Activated naive CD8-positive, alpha-beta T cell treated with anti-CD3 and anti-CD28 coated beads for 36 hours (primary cell): Measurements from ENCODE around the gene ALG8. TPM values are rescaled to one million over a fixed set of nuclear protein-coding genes. Genes with fewer than 3 reads are reported as not detected.
"Not testable (repeated sequence)": the region's sequence is repeated elsewhere in the genome, so short reads cannot be mapped to it uniquely, and the experiment has no call there.

ENCODE experiments used
- DNase-seq: peaks from one replicate; pipeline ENCODE4 v3.0.0; 2021
- H3K27ac Mint-ChIP-seq: one replicate; pipeline ENCODE4 v1.8.0; 2022; ENCODE audit warnings: mild to moderate bottlenecking, moderate library complexity, mixed read lengths
- H3K27me3 Mint-ChIP-seq: one replicate; pipeline ENCODE4 v1.8.0; 2022; ENCODE audit warnings: mild to moderate bottlenecking, mixed read lengths
- H3K36me3 Mint-ChIP-seq: one replicate; pipeline ENCODE4 v1.8.0; 2021; ENCODE audit warnings: mild to moderate bottlenecking, mixed read lengths
- H3K4me1 Mint-ChIP-seq: one replicate; pipeline ENCODE4 v1.8.0; 2021; ENCODE audit warnings: mixed read lengths
- H3K4me3 Mint-ChIP-seq: one replicate; pipeline ENCODE4 v1.8.0; 2022; ENCODE audit warnings: mild to moderate bottlenecking, moderate library complexity, mixed read lengths
- H3K9me3 Mint-ChIP-seq: one replicate; pipeline ENCODE4 v1.8.0; 2022; ENCODE audit warnings: mixed read lengths
- total RNA-seq, 2 experiments: library from RNA; stranded (reverse); gene quantifications; one replicate each; pipeline ENCODE4 v1.2.3, GENCODE V29; 2021

ALG8 gene
- total RNA-seq, 2 experiments from 2014 or later, result 40.2 to 48.8 TPM

GRCh38 chr11:78076733-78077403 lies 62.6 kb downstream of the ALG8 start:
- Mint-ChIP-seq H3K4me1 (peaks cover 45% of the 10 kb centered on the region), H3K27me3 (no peaks in the 10 kb centered on the region), H3K9me3 (no peaks in the 10 kb centered on the region), H3K36me3 (peaks cover 9% of the 10 kb centered on the region), H3K27ac (peak overlapping the region; percentile 2), H3K4me3 (peak overlapping the region; percentile 11)
- DNase-seq, result no peak

GRCh38 chr11:78074756-78075155 lies 64.7 kb downstream of the ALG8 start:
- Mint-ChIP-seq H3K4me3 (no peak overlapping the region), H3K27me3 (no peaks in the 10 kb centered on the region), H3K4me1 (peaks cover 33% of the 10 kb centered on the region), H3K27ac (no peak overlapping the region), H3K36me3 (peaks cover 10% of the 10 kb centered on the region), H3K9me3 (no peaks in the 10 kb centered on the region)
- DNase-seq, result no peak

DNA sequence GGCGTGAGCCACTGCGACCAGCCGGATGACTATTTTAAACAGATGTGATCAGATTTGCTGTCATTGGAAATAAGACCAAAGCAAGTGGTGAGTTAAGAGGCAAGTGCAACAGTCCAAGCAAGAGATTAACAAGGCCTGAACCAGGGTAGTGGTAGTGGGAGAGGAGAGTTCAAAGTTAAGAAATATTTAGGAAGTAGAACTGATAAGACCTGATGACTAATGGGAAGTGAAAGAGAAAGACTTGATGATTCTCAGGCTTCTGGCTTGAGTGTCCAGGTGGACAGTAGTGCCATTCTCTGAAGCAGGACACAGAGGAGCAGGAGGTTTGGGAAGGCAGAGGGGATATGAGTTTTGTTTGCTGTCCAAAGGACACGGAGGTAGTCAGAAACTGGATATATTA lies 67.0 kb downstream of the ALG8 start:
- no peak for DNase-seq
- Mint-ChIP-seq H3K27me3 (no peaks in the 10 kb centered on the region), H3K9me3 (no peaks in the 10 kb centered on the region), H3K4me3 (no peak overlapping the region), H3K4me1 (peaks cover 23% of the 10 kb centered on the region), H3K27ac (no peak overlapping the region), H3K36me3 (peaks cover 14% of the 10 kb centered on the region)

DNA sequence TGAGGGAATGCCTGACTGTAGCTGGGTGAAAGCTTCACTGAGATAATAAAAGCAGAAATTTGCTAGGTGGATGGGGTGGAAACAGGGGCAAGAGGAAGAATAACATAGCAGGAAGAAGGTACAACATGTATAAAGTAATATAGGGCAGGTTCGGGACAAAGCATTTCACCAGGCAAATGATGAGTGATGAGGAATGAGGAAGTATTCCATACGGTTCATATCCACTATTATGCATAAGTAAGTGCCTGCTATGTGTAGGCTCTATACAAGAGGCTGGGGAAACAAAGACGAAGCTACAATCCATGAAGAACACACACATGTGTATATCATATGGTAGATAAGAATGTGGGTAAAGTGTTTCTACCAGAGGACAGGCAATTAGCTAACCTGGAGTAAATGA lies 67.7 kb downstream of the ALG8 start:
- no peaks in the 10 kb centered on the region for H3K9me3 Mint-ChIP-seq
- no peak overlapping the region for H3K4me3 Mint-ChIP-seq
- DNase-seq, result no peak
- H3K27ac Mint-ChIP-seq, result no peak overlapping the region
- H3K27me3 Mint-ChIP-seq, result no peaks in the 10 kb centered on the region
- peaks cover 19% of the 10 kb centered on the region for H3K4me1 Mint-ChIP-seq
- H3K36me3 Mint-ChIP-seq, result peaks cover 19% of the 10 kb centered on the region

DNA sequence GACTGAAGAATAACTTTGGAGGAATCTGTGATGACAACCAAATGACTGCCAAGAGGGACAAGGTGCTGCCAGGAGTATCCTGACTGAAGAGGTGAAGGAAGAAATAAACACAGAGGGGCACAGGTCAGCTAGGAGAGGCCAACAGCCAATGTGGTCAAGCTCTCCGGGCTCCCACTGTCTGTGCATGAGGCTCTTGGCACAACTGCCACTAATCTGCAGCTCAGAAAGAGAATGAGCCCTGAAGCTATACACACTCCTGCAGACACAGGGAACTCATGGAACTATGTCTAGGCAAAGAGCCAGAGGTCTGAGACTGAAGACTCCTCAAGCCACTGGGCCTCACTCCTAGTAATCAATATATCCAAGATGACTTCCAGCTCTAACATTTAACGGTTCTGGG lies 68.8 kb downstream of the ALG8 start:
- DNase-seq, result no peak
- Mint-ChIP-seq H3K36me3 (peaks cover 21% of the 10 kb centered on the region), H3K4me3 (no peak overlapping the region), H3K27ac (no peak overlapping the region), H3K9me3 (no peaks in the 10 kb centered on the region), H3K27me3 (no peaks in the 10 kb centered on the region), H3K4me1 (peaks cover 11% of the 10 kb centered on the region)

DNA sequence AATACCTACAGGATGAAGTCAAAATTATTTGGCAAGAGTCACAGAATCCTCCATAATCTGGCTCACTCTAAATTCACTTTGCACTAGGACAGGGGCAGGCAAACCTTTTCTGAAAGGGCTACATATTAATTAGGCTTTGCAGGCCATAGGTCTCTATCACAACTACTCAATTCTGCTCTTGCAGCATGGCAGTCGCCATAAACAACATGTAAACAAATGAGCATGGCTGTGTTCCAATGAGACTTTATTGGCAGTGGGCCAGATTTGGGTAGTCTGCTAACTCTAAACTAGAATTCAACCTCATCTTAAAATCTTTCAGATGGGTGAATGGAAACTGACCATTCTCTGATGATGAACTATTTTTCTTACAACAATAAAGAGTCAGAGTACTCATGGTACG lies 70.0 kb downstream of the ALG8 start:
- DNase-seq, result no peak
- H3K27me3 Mint-ChIP-seq, result no peaks in the 10 kb centered on the region
- H3K4me1 Mint-ChIP-seq, result peaks cover 7% of the 10 kb centered on the region
- H3K9me3 Mint-ChIP-seq, result no peaks in the 10 kb centered on the region
- H3K4me3 Mint-ChIP-seq, result no peak overlapping the region
- H3K27ac Mint-ChIP-seq, result no peak overlapping the region
- peaks cover 21% of the 10 kb centered on the region for H3K36me3 Mint-ChIP-seq

DNA sequence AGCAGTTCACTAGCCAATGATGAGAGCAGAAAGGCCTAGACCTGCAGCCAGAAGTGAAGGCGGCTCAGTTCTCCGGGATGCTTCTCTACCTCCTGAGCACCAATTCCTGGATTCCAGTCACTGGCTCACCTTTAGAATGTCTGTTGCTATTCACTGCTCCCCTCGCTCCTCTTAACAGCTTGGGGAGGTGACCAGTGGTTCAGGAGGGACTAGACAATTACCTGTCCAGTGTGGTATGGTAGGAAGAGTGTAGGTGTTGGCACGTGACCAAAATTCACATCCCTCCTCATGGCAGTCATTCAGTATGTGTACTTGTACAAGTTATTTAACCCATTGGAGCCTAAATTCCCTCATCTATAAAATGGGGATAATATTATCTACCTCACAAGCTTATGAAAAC lies 71.7 kb downstream of the ALG8 start:
- no peaks in the 10 kb centered on the region for H3K27me3 Mint-ChIP-seq
- H3K4me3 Mint-ChIP-seq, result no peak overlapping the region
- H3K27ac Mint-ChIP-seq, result no peak overlapping the region
- H3K4me1 Mint-ChIP-seq, result peaks cover 3% of the 10 kb centered on the region
- H3K9me3 Mint-ChIP-seq, result no peaks in the 10 kb centered on the region
- H3K36me3 Mint-ChIP-seq, result peaks cover 20% of the 10 kb centered on the region
- no peak for DNase-seq

DNA sequence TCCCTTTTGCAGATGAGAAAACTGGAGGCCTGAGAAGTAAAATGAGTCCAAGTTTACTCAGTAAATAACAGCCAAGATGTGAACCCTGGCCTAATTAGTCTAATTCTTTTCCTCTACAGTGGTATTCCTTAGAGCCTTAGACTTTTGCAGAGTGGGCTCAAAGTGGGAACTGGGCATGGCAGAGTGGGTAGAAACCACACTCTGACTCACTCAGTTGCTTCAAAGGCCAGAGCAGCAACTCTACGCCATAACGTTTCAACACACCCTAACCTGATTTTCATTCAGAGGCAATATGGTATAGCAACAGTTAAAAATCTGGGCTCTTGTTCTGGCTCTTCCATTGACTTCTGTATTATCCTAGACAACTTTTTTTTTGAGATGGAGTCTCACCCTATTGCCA lies 73.0 kb downstream of the ALG8 start:
- H3K4me3 Mint-ChIP-seq, result no peak overlapping the region
- H3K27me3 Mint-ChIP-seq, result no peaks in the 10 kb centered on the region
- H3K27ac Mint-ChIP-seq, result no peak overlapping the region
- H3K9me3 Mint-ChIP-seq, result no peaks in the 10 kb centered on the region
- H3K4me1 Mint-ChIP-seq, result no peaks in the 10 kb centered on the region
- no peak for DNase-seq
- peaks cover 15% of the 10 kb centered on the region for H3K36me3 Mint-ChIP-seq

DNA sequence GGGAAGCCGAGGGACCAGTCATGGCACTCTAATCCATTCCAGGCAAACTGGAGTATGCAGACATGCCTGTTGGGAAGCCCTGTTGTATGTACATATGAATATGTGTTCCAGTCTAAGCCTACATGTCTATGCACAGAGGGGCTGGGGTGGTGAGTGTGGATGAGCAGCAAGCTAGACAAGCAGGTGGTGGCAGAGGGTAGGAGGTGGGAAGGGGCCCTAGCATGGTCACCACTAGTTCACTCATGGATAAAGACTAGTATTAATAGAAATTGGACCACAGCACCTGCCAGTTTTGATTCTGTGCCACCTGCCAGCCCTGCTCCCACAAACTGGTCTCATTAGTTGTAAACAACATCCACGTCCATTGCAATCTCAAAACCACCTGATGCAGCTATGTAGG lies 74.2 kb downstream of the ALG8 start:
- Mint-ChIP-seq H3K4me1 (no peaks in the 10 kb centered on the region), H3K27me3 (no peaks in the 10 kb centered on the region), H3K9me3 (no peaks in the 10 kb centered on the region), H3K36me3 (peaks cover 14% of the 10 kb centered on the region), H3K4me3 (no peak overlapping the region), H3K27ac (no peak overlapping the region)
- no peak for DNase-seq

DNA sequence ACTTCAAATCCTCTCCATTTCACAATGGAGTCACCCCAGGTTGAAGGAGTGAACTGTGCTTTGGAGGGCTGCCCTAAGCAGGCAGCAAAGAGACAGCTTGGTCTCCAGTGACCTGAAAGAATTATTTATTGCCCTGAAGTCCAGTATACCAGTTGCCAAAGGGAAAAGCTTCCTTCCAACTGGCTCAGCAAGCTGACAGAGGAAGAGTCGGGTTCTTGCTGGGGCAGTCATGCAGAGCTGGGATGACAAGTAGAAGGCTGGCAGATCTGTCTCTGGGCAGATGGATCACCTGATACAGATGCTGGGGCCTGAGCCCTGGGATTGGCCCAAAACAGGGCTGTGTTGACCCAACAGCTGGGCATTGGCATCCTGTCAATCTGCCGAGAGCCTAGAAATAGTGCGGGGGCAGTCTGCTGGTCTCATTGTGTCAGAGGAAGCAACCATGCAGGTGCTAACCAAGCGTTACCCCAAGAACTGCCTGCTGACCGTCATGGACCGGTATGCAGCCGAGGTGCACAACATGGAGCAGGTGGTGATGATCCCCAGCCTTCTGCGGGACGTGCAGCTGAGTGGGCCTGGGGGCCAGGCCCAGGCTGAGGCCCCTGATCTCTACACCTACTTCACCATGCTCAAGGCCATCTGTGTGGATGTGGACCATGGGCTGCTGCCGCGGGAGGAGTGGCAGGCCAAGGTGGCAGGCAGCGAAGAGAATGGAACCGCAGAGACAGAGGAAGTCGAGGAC lies 75.8 kb downstream of the ALG8 start, which contains the start of gene THRSP:
THRSP (plus strand) TSS at position 422 of the 742 bp plus-strand sequence; CDS start at position 443, 21 bp downstream.
- Mint-ChIP-seq H3K27ac (no peak within 1 kb of the TSS), H3K36me3 (peaks cover 12% of the 10 kb centered on the region), H3K4me1 (no peaks in the 10 kb centered on the region), H3K4me3 (no peak within 1 kb of the TSS), H3K9me3 (no peaks in the 10 kb centered on the region), H3K27me3 (no peaks in the 10 kb centered on the region)
- no peak for DNase-seq

- Mint-ChIP-seq H3K27ac (no peak overlapping the region), H3K4me3 (no peak overlapping the region), H3K9me3 (no peaks in the 10 kb centered on the region), H3K36me3 (peaks cover 9% of the 10 kb centered on the region), H3K27me3 (no peaks in the 10 kb centered on the region), H3K4me1 (no peaks in the 10 kb centered on the region)
- DNase-seq, result no peak
These were observed 76.8 kb downstream of the ALG8 start for GRCh38 chr11:78062671-78063070.

DNA sequence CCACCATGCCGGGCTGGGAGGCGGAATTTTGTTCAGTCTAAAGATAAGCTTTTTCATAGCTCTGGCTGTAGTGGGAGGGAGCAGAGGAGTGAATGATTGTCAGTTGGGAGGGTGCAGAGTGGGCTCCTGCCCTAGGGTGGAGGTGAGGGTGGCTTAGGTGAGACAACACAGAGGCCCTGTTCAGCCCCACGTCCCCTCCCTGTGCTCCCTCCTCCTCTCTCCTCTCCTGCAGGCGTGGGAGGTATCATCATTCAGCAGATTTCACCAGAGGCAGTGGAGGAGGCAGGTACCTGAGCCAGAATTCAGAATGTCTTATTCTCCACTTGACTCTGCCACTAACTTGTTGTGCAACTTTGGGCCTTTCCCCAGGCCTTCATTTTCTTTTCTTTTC lies 77.5 kb downstream of the ALG8 start:
- no peaks in the 10 kb centered on the region for H3K27me3 Mint-ChIP-seq

GRCh38 chr11:78061088-78061920 lies 78.1 kb downstream of the ALG8 start:
- Mint-ChIP-seq H3K27ac (peak overlapping the region; percentile 8), H3K9me3 (no peaks in the 10 kb centered on the region)
- no peak for DNase-seq

More for the DNA sequence above, 77.5 kb downstream of the ALG8 start:
- Mint-ChIP-seq H3K4me1 (no peaks in the 10 kb centered on the region), H3K27ac (no peak overlapping the region), H3K4me3 (no peak overlapping the region), H3K9me3 (no peaks in the 10 kb centered on the region), H3K36me3 (peaks cover 2% of the 10 kb centered on the region)
- DNase-seq, result no peak

GRCh38 chr11:78060533-78060932 lies 78.9 kb downstream of the ALG8 start:
- no peak for DNase-seq
- no peaks in the 10 kb centered on the region for H3K4me1 Mint-ChIP-seq

More at GRCh38 chr11:78061088-78061920, 78.1 kb downstream of the ALG8 start:
- Mint-ChIP-seq H3K27me3 (no peaks in the 10 kb centered on the region), H3K4me1 (no peaks in the 10 kb centered on the region), H3K4me3 (no peak overlapping the region), H3K36me3 (peaks cover 1% of the 10 kb centered on the region)

DNA sequence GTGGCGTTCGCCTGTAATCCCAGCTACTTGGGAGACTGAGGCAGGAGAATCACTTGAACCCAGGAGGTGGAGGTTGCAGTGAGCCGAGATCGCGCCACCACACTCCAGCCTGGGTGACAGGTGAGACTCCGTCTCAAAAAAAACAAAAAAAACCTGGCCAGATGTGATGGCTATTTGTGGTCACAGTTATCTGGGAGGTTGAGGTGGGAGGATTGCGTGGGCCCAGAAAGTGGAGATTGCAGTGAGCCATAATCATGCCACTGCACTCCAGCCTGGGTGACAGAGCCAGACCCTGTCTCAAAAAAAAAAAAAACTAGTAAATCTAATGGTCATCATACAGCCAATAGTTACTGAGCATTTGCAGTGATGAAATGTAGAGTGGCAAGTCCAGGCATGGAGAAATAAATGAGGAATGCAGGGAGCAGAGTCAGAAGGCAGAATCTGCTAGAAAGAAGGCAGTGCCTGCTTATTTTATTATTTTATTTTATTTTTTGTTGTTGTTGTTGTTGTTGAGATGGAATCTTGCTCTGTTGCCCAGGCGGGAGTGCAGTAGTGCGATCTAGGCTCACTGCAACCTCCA lies 79.6 kb downstream of the ALG8 start:
- not testable (repeated sequence) for H3K9me3 Mint-ChIP-seq, H3K4me1 Mint-ChIP-seq, H3K27ac Mint-ChIP-seq, H3K27me3 Mint-ChIP-seq, H3K4me3 Mint-ChIP-seq, DNase-seq, H3K36me3 Mint-ChIP-seq

More at GRCh38 chr11:78060533-78060932, 78.9 kb downstream of the ALG8 start:
- Mint-ChIP-seq H3K36me3 (no peaks in the 10 kb centered on the region), H3K4me3 (no peak overlapping the region), H3K9me3 (no peaks in the 10 kb centered on the region), H3K27me3 (no peaks in the 10 kb centered on the region), H3K27ac (no peak overlapping the region)
